B cell (primary cell): Measurements from ENCODE around the gene WDR18. TPM values are rescaled to one million over a fixed set of nuclear protein-coding genes. Genes with fewer than 3 reads are reported as not detected.

Experiments
- ATAC-seq: fragments of 200-7000 bp; cut with Tn5 transposase; one replicate; pipeline ENCODE4 v1.10.0; 2021; ENCODE audit warnings: low read depth, mild to moderate bottlenecking, moderate number of reproducible peaks, moderate library complexity
- CTCF ChIA-PET: fragments of 350-600 bp; sonication (Branson Sonifier 250); formaldehyde crosslinking; loops from one replicate; lab custom pipeline; 2021; ENCODE audit warnings: antibody characterized with exemption, inconsistent platforms; lab: Charles Lee
- POLR2A ChIA-PET: fragments of 350-600 bp; sonication (Branson Sonifier 250); formaldehyde crosslinking; loops from one replicate; lab custom pipeline; 2021; ENCODE audit warnings: antibody characterized with exemption; lab: Charles Lee
- DNase-seq: peaks from one replicate; pipeline ENCODE4 v3.0.0; 2013
- H2AFZ ChIP-seq: 2 replicates; pipeline ENCODE4 v1.6.1; 2012; ENCODE audit warnings: mild to moderate bottlenecking, low read depth, low read length; ENCODE audit not compliant: insufficient read depth, poor library complexity, severe bottlenecking
- H3K27ac ChIP-seq, 2 donors: 1 replicate in 1 of 2; 2 replicates in 1 of 2; pipeline ENCODE4 v1.5.1; 2012 to 2013; ENCODE audit warnings: low read length in 2 of 2, mild to moderate bottlenecking in 2 of 2, moderate library complexity in 1 of 2
- H3K27me3 ChIP-seq, 4 experiments: fragments of 200-600 bp in 1 of 4; sonication (generic) in 1 of 4; replicated peaks in 1 of 4; 1 replicate in 2 of 4; 2 replicates in 2 of 4; pipeline versions ENCODE4 v1.6.1 to v1.7.0; 2013 to 2016; ENCODE audit warnings: low read length in 3 of 4, mild to moderate bottlenecking in 2 of 4, mixed read lengths in 1 of 4, moderate library complexity in 1 of 4; ENCODE audit not compliant: insufficient read depth in 4 of 4, control insufficient read depth in 3 of 4; ENCODE audit errors: control extremely low read depth in 1 of 4
- H3K36me3 ChIP-seq, 2 experiments: replicated peaks in 1 of 2; 1 replicate in 1 of 2; 2 replicates in 1 of 2; pipeline versions ENCODE4 v1.6.1 to v1.7.1; 2013; ENCODE audit warnings: low read length in 1 of 2; ENCODE audit not compliant: insufficient read depth in 2 of 2, control insufficient read depth in 1 of 2; ENCODE audit errors: control extremely low read depth in 1 of 2, extremely low read depth in 1 of 2
- H3K4me1 ChIP-seq, 2 donors: fragments of 200-600 bp in 1 of 2; sonication (generic) in 1 of 2; 1 replicate in 1 of 2; 2 replicates in 1 of 2; pipeline versions ENCODE4 v1.5.1 to v1.6.1; 2013 to 2017; ENCODE audit warnings: low read length in 2 of 2; ENCODE audit not compliant: control insufficient read depth in 2 of 2, insufficient read depth in 2 of 2
- H3K4me2 ChIP-seq: replicated peaks from 2 replicates; pipeline ENCODE3; 2012; ENCODE audit warnings: mild to moderate bottlenecking, low read depth, low read length; ENCODE audit not compliant: poor library complexity, severe bottlenecking
- H3K4me3 ChIP-seq, 5 experiments: fragments of 200-600 bp in 1 of 5; sonication (generic) in 1 of 5; 1 replicate in 3 of 5; 2 replicates in 2 of 5; pipeline versions ENCODE4 v1.5.1 to v1.7.0; 2011 to 2016; ENCODE audit warnings: low read length in 4 of 5, mild to moderate bottlenecking in 4 of 5, low read depth in 2 of 5, control low read depth in 1 of 5, moderate library complexity in 1 of 5; ENCODE audit not compliant: insufficient read depth in 1 of 5; ENCODE audit errors: control extremely low read depth in 1 of 5, extremely low read depth in 1 of 5
- H3K79me2 ChIP-seq: fragments of 200-600 bp; sonication (generic); one replicate; pipeline ENCODE4 v1.6.0; 2016; ENCODE audit warnings: low read length; ENCODE audit not compliant: control insufficient read depth, insufficient read depth
- H3K9ac ChIP-seq: fragments of 200-600 bp; sonication (generic); 2 replicates; pipeline ENCODE4 v1.6.1; 2017; ENCODE audit warnings: mild to moderate bottlenecking, low read length, moderate library complexity
- H3K9me3 ChIP-seq, 3 donors: one replicate each; pipeline versions ENCODE4 v1.6.1 to v1.7.1; 2013; ENCODE audit warnings: low read length in 2 of 3; ENCODE audit not compliant: control insufficient read depth in 2 of 3, insufficient read depth in 1 of 3; ENCODE audit errors: control extremely low read depth in 1 of 3
- H4K20me1 ChIP-seq: 2 replicates; pipeline ENCODE4 v1.6.0; 2012; ENCODE audit warnings: mild to moderate bottlenecking, low read length; ENCODE audit not compliant: insufficient read depth, control insufficient read depth, poor library complexity, severe bottlenecking
- H3K27ac Mint-ChIP-seq: one replicate; pipeline ENCODE4 v1.8.0; 2021; ENCODE audit warnings: mixed read lengths
- H3K27me3 Mint-ChIP-seq: one replicate; pipeline ENCODE4 v1.8.0; 2021; ENCODE audit warnings: mixed read lengths
- H3K4me1 Mint-ChIP-seq: one replicate; pipeline ENCODE4 v1.8.0; 2021; ENCODE audit warnings: mixed read lengths
- H3K4me3 Mint-ChIP-seq: one replicate; pipeline ENCODE4 v1.8.0; 2021; ENCODE audit warnings: mixed read lengths
- H3K9me3 Mint-ChIP-seq: one replicate; pipeline ENCODE4 v1.8.0; 2022; ENCODE audit warnings: mixed read lengths; ENCODE audit not compliant: insufficient read depth
- CTCF ChIP-seq: fragments of 200-600 bp; IDR thresholded peaks from one replicate; pipeline ENCODE4 v1.8.0; 2022; ENCODE audit warnings: antibody characterized with exemption, mild to moderate bottlenecking
- EZH2 ChIP-seq: IDR thresholded peaks from 2 replicates; pipeline ENCODE4 v1.6.1; 2012; ENCODE audit warnings: borderline replicate concordance, low read depth, mild to moderate bottlenecking, moderate library complexity, low read length; ENCODE audit not compliant: insufficient read depth, poor library complexity, severe bottlenecking
- WGBS: methylation state at CpG from one replicate; pipeline ENCODE4 v1.1.5; 2013; ENCODE audit warnings: missing lambda C conversion rate; ENCODE audit not compliant: insufficient coverage; 5-methylcytosine and 5-hydroxymethylcytosine counted together
- intact Hi-C: fragments of 100-400 bp; cut with micrococcal nuclease; formaldehyde crosslinking; loops from one replicate; pipeline ENCODE4 v1.10.0; 2022
- polyA plus RNA-seq: library from polyadenylated mRNA; depleted of rRNA; stranded (reverse); fragments of >200 nt; gene quantifications from 2 replicates; pipeline ENCODE4 v1.2.3, GENCODE V29; 2012
- total RNA-seq, 2 donors: library from RNA; stranded (reverse); fragments of 120-200 nt in 1 of 2; gene quantifications; 1 replicate in 1 of 2; 2 replicates in 1 of 2; pipeline versions ENCODE4 v1.2.3 to v1.2.4, GENCODE V29; 2013 to 2022

WDR18 gene
- total and polyA plus RNA-seq, 2 donors (not counting 1 experiment from before 2014, with no cell fraction given): 48.5 to 60.5 TPM

GRCh38 chr19:953445-954271, 30.5 kb upstream of the WDR18 start:
- Histone ChIP-seq H3K27ac (no peak overlapping the region), H2AFZ (no peak overlapping the region), H4K20me1 (peaks cover 50% of the 10 kb centered on the region), H3K27me3 (no peaks in the 10 kb centered on the region), H3K9me3 (no peaks in the 10 kb centered on the region), H3K36me3 (peaks cover 0 to 2% of the 10 kb centered on the region in 2 experiments), H3K9ac (peak overlapping the region; percentile 60), H3K4me1 (peaks cover 32 to 64% of the 10 kb centered on the region in 2 donors), H3K79me2 (peaks cover 69% of the 10 kb centered on the region), H3K4me3 (peak overlapping the region in 3 of 5 experiments; percentile 35 to 58 (median 47)), H3K4me2 (peak overlapping the region; percentile 77)
- DNase-seq (no peak), ATAC-seq (no peak)
- Mint-ChIP-seq H3K4me3 (peak overlapping the region; percentile 70), H3K4me1 (peaks cover 40% of the 10 kb centered on the region), H3K27me3 (no peaks in the 10 kb centered on the region), H3K27ac (peak overlapping the region; percentile 70), H3K9me3 (no peaks in the 10 kb centered on the region)
- POLR2A ChIA-PET: interaction anchor here (0.9 kb wide), 1 partner anchor 10 kb away, joined by 3 read pairs; no protein-coding TSS in a partner anchor
- no peak for TF ChIP-seq CTCF
- TF ChIP-seq EZH2: no peak
- 46% methylated on average over 20 of the region's 33 CpGs for WGBS
- CTCF ChIA-PET: interaction anchor here (0.6 to 1.2 kb wide), 2 partner anchors 30 to 31 kb away, joined by 3 to 4 read pairs; partner anchors contain the start of gene WDR18
- intact Hi-C loops: no loop called here

GRCh38 chr19:954272-954671, 29.9 kb upstream of the WDR18 start:
- Histone ChIP-seq H3K79me2 (peaks cover 66% of the 10 kb centered on the region), H4K20me1 (peaks cover 50% of the 10 kb centered on the region), H3K4me1 (peaks cover 26 to 58% of the 10 kb centered on the region in 2 donors), H3K27ac (peak overlapping the region in 1 of 2 donors; percentile 15), H3K4me2 (peak overlapping the region; percentile 77), H3K36me3 (peaks cover 0 to 2% of the 10 kb centered on the region in 2 experiments), H3K9ac (no peak overlapping the region), H3K27me3 (no peaks in the 10 kb centered on the region), H3K4me3 (no peak overlapping the region), H2AFZ (no peak overlapping the region), H3K9me3 (no peaks in the 10 kb centered on the region)
- TF ChIP-seq EZH2 (no peak), CTCF (no peak)
- intact Hi-C loops: no loop called here
- CTCF ChIA-PET: interaction anchor here (0.7 to 1.2 kb wide), 2 partner anchors 27 to 30 kb away, joined by 3 read pairs; partner anchors contain the start of gene WDR18
- H3K9me3 Mint-ChIP-seq: no peaks in the 10 kb centered on the region
- H3K27me3 Mint-ChIP-seq: no peaks in the 10 kb centered on the region
- ATAC-seq (no peak), DNase-seq (no peak)
- H3K4me1 Mint-ChIP-seq: peaks cover 38% of the 10 kb centered on the region
- 76% methylated on average over 12 of the region's 14 CpGs for WGBS
- POLR2A ChIA-PET: interaction anchor here (0.6 to 0.9 kb wide), 2 partner anchors 10 to 26 kb away, joined by 3 read pairs; no protein-coding TSS in a partner anchor
- peak overlapping the region; percentile 77 for H3K27ac Mint-ChIP-seq
- H3K4me3 Mint-ChIP-seq: peak overlapping the region; percentile 34
